HepG2 (cell line): ENCODE measurements around the gene ATG4D. TPM values are rescaled to one million over a fixed set of nuclear protein-coding genes. Genes with fewer than 3 reads are reported as not detected.
A peak's percentile ranks its signal among the peaks of the same experiment; 100 is the strongest.

ENCODE experiments used
- CENPT ChIP-seq: sonication (generic); formaldehyde crosslinking; IDR thresholded peaks from 2 replicates; pipeline ENCODE4 v1.8.0; 2022; ENCODE audit warnings: low read depth, mild to moderate bottlenecking, moderate library complexity, missing genetic modification reagents
- FOXP1 ChIP-seq, 2 experiments: fragments of 450-650 bp in 1 of 2; IDR thresholded peaks; 2 replicates each; pipeline ENCODE4 v1.6.1; 2017 to 2018; ENCODE audit warnings: antibody characterized with exemption in 1 of 2
- GATAD1 ChIP-seq: IDR thresholded peaks from 2 replicates; pipeline ENCODE4 v1.6.1; 2016; ENCODE audit warnings: missing genetic modification reagents, missing compliant biosample characterization
- IRX3 ChIP-seq: sonication (generic); formaldehyde crosslinking; IDR thresholded peaks from 2 replicates; pipeline ENCODE4 v1.8.1; 2023; ENCODE audit warnings: mild to moderate bottlenecking, low read depth, missing genetic modification reagents, borderline replicate concordance
- PAX8 ChIP-seq: sonication (generic); formaldehyde crosslinking; IDR thresholded peaks from 2 replicates; pipeline ENCODE4 v1.8.0; 2022; ENCODE audit warnings: mild to moderate bottlenecking, missing genetic modification reagents, borderline replicate concordance
- RFX1 ChIP-seq: fragments of 450-650 bp; IDR thresholded peaks from 2 replicates; pipeline ENCODE4 v1.6.1; 2017
- RFXAP ChIP-seq: sonication (generic); formaldehyde crosslinking; IDR thresholded peaks from 2 replicates; pipeline ENCODE4 v1.4.0; 2020; ENCODE audit warnings: missing genetic modification reagents, borderline replicate concordance
- WIZ ChIP-seq: sonication (generic); formaldehyde crosslinking; IDR thresholded peaks from 2 replicates; pipeline ENCODE4 v1.5.1; 2020; ENCODE audit warnings: mild to moderate bottlenecking, missing genetic modification reagents
- ZBTB25 ChIP-seq: IDR thresholded peaks from 2 replicates; pipeline ENCODE4 v1.6.1; 2018; ENCODE audit warnings: missing genetic modification reagents
- ZNF333 ChIP-seq: sonication (generic); formaldehyde crosslinking; IDR thresholded peaks from 2 replicates; pipeline ENCODE4 v1.4.0; 2020; ENCODE audit warnings: mild to moderate bottlenecking, missing genetic modification reagents, borderline replicate concordance
- ZNF558 ChIP-seq: sonication (generic); formaldehyde crosslinking; IDR thresholded peaks from 2 replicates; pipeline ENCODE4 v1.9.0; 2022; ENCODE audit warnings: mild to moderate bottlenecking, missing genetic modification reagents, borderline replicate concordance
- ZNF629 ChIP-seq: sonication (generic); formaldehyde crosslinking; conservative IDR thresholded peaks from 2 replicates; pipeline ENCODE4 v1.5.0; 2020; ENCODE audit warnings: missing genetic modification reagents
- ZNF644 ChIP-seq: IDR thresholded peaks from 2 replicates; pipeline ENCODE4 v1.6.1; 2016; ENCODE audit warnings: low read depth
- ZNF740 ChIP-seq: sonication (generic); formaldehyde crosslinking; IDR thresholded peaks from 2 replicates; pipeline ENCODE4 v1.4.0; 2020; ENCODE audit warnings: missing genetic modification reagents
- ZZZ3 ChIP-seq: sonication (generic); formaldehyde crosslinking; IDR thresholded peaks from 2 replicates; pipeline ENCODE4 v1.4.0; 2020; ENCODE audit warnings: missing genetic modification reagents, mild to moderate bottlenecking, borderline replicate concordance
- polyA plus RNA-seq, 8 experiments: library from polyadenylated mRNA; depleted of rRNA in 3 of 8; stranded (reverse) in 7 of 8; unstranded in 1 of 8; fragments of >200 nt; fragmentation: Illumina TruSeq in 4 of 8; extraction: Trizol in 4 of 8; gene quantifications; 2 replicates each; pipeline versions ENCODE4 v1.2.1 to v1.2.3, GENCODE V29; 2011 to 2016; ENCODE audit warnings: low read depth in 4 of 8, missing spikeins in 1 of 8, mixed read lengths in 1 of 8; ENCODE audit not compliant: insufficient read depth in 1 of 8
- total RNA-seq, 5 experiments: library from RNA; depleted of rRNA; stranded (reverse); fragments of >200 nt; fragmentation: Illumina TruSeq; extraction: Trizol; gene quantifications; 2 replicates each; pipeline ENCODE4 v1.2.3, GENCODE V29; 2016; ENCODE audit warnings: low read depth in 1 of 5
- TF ChIP-seq, protein P1 (sequence below): sonication (generic); formaldehyde crosslinking; IDR thresholded peaks from 2 replicates; pipeline ENCODE4 v1.4.0; 2020; ENCODE audit warnings: missing genetic modification reagents
- TF ChIP-seq, protein P2 (sequence below): sonication (generic); formaldehyde crosslinking; IDR thresholded peaks from 2 replicates; pipeline ENCODE4 v1.4.0; 2020; ENCODE audit warnings: missing genetic modification reagents, borderline replicate concordance
- TF ChIP-seq, protein P3 (sequence below): sonication (generic); formaldehyde crosslinking; IDR thresholded peaks from 2 replicates; pipeline ENCODE4 v1.5.0; 2020; ENCODE audit warnings: mild to moderate bottlenecking, missing genetic modification reagents

The ATG4D gene
- total and polyA plus RNA-seq, 2 of the 13 experiments (the other 11 are each of a cell fraction or from before 2014, with no cell fraction given) = 17.8 to 19.0 TPM

GRCh38 chr19:10565567-10566407, 22.1 kb downstream of the ATG4D start, which contains the start of gene KRI1 (continued):
- TF ChIP-seq, protein P1, sequence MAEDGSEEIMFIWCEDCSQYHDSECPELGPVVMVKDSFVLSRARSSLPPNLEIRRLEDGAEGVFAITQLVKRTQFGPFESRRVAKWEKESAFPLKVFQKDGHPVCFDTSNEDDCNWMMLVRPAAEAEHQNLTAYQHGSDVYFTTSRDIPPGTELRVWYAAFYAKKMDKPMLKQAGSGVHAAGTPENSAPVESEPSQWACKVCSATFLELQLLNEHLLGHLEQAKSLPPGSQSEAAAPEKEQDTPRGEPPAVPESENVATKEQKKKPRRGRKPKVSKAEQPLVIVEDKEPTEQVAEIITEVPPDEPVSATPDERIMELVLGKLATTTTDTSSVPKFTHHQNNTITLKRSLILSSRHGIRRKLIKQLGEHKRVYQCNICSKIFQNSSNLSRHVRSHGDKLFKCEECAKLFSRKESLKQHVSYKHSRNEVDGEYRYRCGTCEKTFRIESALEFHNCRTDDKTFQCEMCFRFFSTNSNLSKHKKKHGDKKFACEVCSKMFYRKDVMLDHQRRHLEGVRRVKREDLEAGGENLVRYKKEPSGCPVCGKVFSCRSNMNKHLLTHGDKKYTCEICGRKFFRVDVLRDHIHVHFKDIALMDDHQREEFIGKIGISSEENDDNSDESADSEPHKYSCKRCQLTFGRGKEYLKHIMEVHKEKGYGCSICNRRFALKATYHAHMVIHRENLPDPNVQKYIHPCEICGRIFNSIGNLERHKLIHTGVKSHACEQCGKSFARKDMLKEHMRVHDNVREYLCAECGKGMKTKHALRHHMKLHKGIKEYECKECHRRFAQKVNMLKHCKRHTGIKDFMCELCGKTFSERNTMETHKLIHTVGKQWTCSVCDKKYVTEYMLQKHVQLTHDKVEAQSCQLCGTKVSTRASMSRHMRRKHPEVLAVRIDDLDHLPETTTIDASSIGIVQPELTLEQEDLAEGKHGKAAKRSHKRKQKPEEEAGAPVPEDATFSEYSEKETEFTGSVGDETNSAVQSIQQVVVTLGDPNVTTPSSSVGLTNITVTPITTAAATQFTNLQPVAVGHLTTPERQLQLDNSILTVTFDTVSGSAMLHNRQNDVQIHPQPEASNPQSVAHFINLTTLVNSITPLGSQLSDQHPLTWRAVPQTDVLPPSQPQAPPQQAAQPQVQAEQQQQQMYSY (CRISPR knock-in tag) = no peak
- TF ChIP-seq, protein P2, sequence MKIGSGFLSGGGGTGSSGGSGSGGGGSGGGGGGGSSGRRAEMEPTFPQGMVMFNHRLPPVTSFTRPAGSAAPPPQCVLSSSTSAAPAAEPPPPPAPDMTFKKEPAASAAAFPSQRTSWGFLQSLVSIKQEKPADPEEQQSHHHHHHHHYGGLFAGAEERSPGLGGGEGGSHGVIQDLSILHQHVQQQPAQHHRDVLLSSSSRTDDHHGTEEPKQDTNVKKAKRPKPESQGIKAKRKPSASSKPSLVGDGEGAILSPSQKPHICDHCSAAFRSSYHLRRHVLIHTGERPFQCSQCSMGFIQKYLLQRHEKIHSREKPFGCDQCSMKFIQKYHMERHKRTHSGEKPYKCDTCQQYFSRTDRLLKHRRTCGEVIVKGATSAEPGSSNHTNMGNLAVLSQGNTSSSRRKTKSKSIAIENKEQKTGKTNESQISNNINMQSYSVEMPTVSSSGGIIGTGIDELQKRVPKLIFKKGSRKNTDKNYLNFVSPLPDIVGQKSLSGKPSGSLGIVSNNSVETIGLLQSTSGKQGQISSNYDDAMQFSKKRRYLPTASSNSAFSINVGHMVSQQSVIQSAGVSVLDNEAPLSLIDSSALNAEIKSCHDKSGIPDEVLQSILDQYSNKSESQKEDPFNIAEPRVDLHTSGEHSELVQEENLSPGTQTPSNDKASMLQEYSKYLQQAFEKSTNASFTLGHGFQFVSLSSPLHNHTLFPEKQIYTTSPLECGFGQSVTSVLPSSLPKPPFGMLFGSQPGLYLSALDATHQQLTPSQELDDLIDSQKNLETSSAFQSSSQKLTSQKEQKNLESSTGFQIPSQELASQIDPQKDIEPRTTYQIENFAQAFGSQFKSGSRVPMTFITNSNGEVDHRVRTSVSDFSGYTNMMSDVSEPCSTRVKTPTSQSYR (CRISPR knock-in tag) = peak; percentile 23; the same call in 1 of the 2 replicates
- peak; percentile 73 for TF ChIP-seq GATAD1
- no peak; the same call in 1 of the 2 replicates for TF ChIP-seq ZNF558 (CRISPR knock-in tag)
- peak; percentile 90; the same call in 1 of the 2 replicates for TF ChIP-seq RFXAP
- no peak for TF ChIP-seq RFX1
- TF ChIP-seq CENPT (CRISPR knock-in tag) = 0 out of 2 replicates have a peak, but pooled peaks have one; percentile 35
- peak; percentile 94; the same call in 1 of the 2 replicates for TF ChIP-seq IRX3 (CRISPR knock-in tag)
- TF ChIP-seq FOXP1 (IDR thresholded peaks at IDR 0.05) = no peak
- TF ChIP-seq FOXP1 (CRISPR knock-in tag; IDR thresholded peaks at IDR 0.05) = 0 out of 2 replicates have a peak, but pooled peaks have one; percentile 20
- TF ChIP-seq WIZ = 0 out of 2 replicates have a peak, but pooled peaks have one; percentile 30
- peak; percentile 94 for TF ChIP-seq ZBTB25
- TF ChIP-seq PAX8 (CRISPR knock-in tag) = no peak
- TF ChIP-seq ZNF740 (CRISPR knock-in tag) = peak; percentile 97
- TF ChIP-seq ZNF629 (CRISPR knock-in tag) = peak; percentile 37; the same call in 1 of the 2 replicates
- TF ChIP-seq ZNF333 (CRISPR knock-in tag) = no peak
- TF ChIP-seq, protein P3, sequence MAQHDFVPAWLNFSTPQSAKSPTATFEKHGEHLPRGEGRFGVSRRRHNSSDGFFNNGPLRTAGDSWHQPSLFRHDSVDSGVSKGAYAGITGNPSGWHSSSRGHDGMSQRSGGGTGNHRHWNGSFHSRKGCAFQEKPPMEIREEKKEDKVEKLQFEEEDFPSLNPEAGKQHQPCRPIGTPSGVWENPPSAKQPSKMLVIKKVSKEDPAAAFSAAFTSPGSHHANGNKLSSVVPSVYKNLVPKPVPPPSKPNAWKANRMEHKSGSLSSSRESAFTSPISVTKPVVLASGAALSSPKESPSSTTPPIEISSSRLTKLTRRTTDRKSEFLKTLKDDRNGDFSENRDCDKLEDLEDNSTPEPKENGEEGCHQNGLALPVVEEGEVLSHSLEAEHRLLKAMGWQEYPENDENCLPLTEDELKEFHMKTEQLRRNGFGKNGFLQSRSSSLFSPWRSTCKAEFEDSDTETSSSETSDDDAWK (CRISPR knock-in tag) = no peak
- TF ChIP-seq ZNF644 = no peak
- TF ChIP-seq ZZZ3 (CRISPR knock-in tag) = 0 out of 2 replicates have a peak, but pooled peaks have one; percentile 33
